NOMO-1 treated with DMSO at 0.1 percent for 48 hours (cell line): ENCODE measurements around the gene CFAP46.
"Not testable (repeated sequence)": the region's sequence is repeated elsewhere in the genome, so short reads cannot be mapped to it uniquely, and the experiment has no call there.

ENCODE experiments used
- DNase-seq: peaks from one replicate; lab custom pipeline; 2025; ENCODE audit not compliant: unreplicated experiment; lab: John Stamatoyannopoulos, UW

Gene CFAP46

DNA sequence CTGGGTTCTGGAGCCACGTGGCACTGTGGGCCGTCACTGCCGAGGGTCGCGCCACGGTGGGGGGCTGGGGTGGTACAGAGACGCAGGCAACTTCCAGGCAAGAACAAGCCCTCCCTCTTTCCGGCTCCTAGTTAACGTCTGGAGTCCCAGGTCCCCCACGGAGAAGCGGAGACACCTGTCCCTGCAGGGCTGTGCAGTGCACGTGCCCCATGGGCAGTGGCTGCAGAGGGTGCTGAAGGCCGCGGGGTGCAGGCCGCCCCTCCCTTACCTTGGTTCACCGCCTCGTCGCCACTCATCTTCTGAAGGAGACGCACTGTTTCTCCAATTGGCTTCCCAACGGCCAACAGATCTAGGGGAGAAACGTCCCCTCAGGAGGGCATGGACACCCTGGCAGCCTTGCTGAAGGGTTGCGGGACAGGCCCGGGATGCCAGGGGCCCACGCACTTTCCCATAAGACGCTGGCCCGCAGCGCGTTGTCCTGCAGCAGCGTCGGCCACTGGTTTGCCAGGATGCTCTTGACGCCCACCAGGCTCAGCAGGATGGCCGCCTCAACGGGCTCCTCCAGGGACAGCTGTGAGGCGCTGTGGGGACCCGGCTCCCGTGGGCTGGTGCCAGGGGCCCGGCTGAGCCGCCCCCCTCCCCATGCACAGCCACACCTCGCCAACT is 132.1 kb downstream of the CFAP46 start:
- no peak for DNase-seq

- no peak for DNase-seq
Observed at GRCh38 chr10:132809232-132810140, 132.9 kb downstream of the CFAP46 start.

DNA sequence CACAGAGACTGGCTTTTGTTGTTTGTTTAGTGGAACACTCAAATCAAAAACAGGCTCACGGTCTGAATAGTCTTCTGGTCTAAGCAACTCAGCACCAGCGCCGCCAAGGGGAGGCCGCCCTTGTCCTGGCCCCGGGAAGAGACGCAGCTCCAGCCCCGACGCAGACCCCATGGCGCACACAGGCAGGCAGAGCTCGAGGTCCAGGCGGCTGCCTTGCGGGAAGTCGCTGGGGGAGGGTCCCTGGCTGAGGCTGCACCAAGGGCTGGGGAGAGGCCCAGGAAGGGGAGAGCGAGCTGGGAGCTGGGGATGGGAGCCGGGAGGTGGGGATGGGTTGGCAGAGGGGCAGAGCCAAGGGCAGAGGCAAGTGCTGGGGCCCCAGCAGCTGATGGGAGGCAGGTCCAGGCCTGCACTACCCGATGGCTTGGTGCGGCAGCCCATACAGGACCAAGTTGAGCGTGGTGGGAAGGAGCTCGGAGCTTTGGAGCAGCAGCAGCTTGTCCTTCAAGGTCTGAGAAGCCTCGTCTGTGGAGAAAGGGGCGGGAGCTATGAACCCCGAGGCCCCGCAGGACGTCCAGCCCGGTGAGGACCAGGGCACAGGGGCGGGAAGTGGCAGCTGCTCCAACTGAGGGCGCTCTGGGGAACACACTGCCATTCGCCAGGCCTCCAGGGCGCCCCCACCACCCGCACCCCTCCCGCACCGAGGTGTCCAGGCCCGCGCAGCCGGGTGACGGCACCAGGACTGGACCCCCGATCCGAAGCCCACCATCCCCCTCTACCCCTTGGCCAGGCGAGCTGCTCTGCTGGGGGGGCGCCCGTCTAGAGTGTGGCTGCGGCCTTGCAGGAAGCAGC is 133.8 kb downstream of the CFAP46 start:
- DNase-seq = no peak

- no peak for DNase-seq
Observed at GRCh38 chr10:132807621-132808049, 134.7 kb downstream of the CFAP46 start.

- DNase-seq = no peak
Observed at GRCh38 chr10:132806561-132807003, 135.8 kb downstream of the CFAP46 start.

GRCh38 chr10:132806110-132806509 is 136.3 kb downstream of the CFAP46 start:
- DNase-seq = no peak

- DNase-seq = no peak
Observed at GRCh38 chr10:132805599-132805998, 136.8 kb downstream of the CFAP46 start.

DNA sequence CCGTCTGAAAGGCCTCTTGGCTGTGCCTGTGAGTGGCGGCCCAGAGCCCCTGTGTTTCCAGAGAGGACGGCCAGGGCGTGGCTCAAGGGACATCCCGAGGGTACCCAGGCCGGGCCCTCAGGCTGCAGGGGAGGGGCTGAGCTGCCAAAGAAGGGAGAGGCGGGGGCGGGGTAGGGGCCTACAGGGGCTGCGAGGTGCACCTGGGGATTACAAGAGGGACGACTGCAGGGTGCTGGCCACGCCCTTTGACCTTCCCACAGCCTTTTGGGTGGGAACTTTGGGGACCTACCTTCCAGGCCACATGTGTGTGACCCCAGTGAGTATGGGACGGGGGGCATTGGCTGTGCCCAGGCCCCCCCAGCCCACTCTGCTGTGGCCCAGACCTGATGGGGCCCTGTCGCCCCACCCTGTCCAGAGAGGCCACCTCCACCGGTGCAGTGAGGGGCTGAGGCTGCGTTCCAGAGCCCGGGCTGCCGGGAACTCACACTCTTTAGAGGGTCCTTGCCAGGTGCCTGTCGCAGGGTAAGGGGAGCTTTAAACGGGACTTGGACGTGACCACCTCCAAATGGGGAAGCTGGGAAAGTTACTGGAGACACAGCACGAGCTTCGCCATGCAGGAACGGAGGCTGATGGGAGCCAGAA is 137.5 kb downstream of the CFAP46 start:
- DNase-seq = no peak

DNA sequence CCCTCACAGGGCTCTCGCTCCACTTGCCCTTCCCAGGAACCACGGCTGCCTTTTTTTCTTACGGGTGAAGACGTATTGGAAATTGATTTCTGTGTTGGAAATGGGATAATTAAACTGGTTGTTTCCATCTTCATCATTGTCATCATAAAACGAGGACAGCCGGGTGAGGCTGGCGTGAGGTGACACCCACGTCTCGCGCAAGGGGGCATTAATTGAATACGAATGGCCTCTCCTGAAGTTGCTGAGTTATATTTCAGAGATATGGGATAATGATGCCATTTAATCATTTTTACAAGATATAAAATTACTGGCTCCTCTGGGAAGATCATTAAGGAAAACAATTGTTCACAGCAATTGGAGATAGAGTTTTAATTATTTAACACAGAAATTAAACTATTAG is 138.1 kb downstream of the CFAP46 start:
- no peak for DNase-seq

DNA sequence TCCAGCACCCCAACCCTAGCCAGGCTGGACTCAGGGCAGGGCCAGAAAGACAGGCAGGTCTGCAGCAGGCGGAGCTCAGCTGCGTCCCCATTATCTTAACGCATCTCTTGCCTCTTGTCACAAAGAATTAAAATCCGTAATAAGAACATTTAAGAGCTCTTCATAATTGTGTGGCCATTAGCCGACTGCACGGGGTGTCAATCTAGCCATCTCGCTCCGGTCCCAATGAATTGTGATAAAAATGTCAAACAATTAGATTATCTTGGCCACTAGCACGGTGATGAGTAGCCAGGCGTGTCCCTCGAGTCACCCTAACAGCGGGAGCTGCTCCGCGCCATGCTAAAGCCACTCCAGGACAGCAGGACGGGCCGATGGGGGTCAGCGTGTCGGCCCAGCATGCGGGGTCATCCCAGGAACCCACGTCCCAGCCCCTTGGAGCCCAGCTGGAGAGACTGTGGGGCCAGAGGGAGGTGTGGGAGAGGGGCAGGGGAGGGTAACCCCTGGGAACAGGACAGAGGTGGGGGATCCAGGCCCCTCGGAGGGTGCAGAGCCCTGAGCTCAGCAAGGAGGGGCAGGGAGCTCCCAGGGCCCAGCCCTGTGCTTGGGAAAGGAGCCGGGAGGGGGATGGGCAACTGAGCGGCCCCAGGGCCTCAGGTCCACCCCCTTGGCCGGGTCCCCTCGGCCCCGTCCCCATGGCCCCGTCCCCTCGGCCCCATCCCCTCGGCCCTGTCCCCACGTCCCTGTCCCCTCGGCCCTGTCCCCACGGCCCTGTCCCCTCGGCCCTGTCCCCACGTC is 138.8 kb downstream of the CFAP46 start:
- no peak for DNase-seq

DNA sequence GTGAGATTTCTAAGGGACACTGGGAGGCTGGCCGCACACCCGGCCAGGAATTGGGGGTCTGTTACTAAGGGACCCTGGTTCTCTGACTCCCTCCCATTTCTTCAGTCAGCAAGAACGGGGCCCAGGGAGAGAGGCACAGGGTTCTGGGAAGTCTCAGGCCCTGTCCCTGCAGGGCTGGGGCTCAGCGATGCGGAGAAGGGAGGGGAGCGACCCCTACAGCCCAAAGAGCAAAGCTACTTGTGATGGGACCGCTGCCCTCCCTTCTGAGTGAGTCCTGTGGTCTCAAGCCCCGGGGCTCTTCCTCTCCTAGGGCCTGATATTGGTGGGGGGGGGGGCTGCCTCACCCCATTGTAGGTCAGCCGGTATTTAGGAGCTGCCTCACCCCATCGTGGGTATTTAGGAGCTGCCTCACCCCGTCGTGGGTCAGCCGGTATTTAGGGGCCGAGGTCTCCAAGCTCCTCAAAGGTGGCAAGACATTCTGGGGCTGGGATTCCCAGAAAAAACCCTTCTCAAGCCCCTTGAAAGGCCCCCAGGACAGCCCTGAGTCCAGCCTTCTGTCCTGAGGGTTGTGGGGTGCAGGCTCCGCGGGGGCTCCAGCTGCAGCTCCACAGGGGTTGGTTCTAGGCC is 139.6 kb downstream of the CFAP46 start:
- DNase-seq = no peak

GRCh38 chr10:132802048-132802447 is 140.3 kb downstream of the CFAP46 start:
- DNase-seq = no peak

DNA sequence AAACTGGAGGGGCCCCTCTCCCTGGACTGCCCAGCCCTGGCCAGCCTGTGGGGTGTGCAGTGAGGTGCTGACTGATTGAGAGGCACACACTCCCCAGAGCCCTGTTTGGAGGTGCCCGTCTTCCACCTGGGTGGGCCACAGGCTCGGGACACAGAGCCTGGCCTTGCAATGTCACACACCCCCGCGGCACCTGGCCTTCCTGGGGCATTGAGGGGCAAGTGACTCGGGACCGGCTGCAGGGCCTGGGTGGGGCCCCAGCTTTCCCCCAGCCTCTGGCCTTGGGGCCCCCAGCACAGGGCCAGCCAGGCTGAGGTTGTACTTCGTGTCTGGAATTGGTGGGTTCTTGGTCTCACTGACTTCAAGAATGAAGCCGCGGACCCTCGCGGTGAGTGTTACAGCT is 142.5 kb downstream of the CFAP46 start:
- no peak for DNase-seq

DNA sequence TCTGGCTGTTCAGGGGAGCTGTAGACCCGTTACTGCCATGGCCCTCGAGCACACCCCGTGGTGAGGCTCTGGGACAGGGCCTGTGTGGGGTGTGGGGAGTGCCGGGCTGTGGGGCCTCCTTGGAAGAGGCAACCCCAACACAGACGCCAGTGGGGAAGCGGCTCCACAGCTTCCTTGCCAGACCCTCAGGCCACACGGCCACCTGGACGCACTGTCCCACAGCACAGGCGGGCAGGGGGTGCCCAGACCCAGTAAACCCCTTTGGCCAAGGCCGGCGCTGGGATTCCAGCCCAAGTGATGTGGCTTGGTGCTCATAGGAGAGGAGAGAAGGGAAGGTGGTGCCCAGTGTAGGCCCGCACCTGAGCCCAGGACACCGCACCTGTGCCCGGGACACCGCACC is 143.5 kb downstream of the CFAP46 start:
- no peak for DNase-seq

- DNase-seq = no peak
Observed at GRCh38 chr10:132798403-132798802, 144.0 kb downstream of the CFAP46 start.

DNA sequence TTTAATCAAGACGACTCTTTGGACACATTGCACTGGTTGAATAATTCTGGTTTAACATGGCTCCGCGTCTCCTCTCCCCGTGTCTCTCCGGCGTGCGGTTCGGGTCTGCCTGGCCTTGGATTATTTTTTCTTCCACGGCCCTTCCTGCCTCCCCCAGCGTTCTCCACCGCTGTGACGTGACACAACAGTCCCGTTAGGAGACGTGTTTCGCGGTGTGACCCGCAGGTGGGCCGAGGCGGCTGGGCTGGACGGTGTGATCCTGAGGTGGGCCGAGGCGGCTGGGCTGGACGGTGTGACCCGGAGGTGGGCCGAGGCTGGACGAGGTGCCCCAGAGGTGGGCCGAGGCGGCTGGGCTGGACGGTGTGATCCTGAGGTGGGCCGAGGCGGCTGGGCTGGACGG is 144.4 kb downstream of the CFAP46 start:
- DNase-seq = not testable (repeated sequence)

DNA sequence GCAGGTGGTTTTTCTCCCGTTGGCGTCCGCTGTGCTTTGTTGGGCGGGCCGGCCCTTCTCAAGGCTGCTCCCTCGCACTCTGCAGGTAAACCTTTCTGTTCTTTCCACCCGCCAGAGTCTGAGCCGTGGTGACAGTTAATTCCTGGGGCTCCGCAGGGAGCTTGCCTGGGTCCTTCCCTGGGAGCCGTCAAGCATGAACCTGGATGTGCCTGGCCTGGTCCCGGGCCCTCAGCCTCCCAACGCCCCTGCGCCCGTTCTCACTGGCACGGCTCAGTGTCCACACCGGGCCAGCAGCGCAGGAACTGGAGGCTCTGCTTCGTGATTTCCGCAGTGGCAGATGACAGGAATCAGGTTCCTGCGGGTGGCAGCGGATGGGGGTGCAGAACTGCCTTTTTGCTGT is 145.5 kb downstream of the CFAP46 start:
- no peak for DNase-seq

DNA sequence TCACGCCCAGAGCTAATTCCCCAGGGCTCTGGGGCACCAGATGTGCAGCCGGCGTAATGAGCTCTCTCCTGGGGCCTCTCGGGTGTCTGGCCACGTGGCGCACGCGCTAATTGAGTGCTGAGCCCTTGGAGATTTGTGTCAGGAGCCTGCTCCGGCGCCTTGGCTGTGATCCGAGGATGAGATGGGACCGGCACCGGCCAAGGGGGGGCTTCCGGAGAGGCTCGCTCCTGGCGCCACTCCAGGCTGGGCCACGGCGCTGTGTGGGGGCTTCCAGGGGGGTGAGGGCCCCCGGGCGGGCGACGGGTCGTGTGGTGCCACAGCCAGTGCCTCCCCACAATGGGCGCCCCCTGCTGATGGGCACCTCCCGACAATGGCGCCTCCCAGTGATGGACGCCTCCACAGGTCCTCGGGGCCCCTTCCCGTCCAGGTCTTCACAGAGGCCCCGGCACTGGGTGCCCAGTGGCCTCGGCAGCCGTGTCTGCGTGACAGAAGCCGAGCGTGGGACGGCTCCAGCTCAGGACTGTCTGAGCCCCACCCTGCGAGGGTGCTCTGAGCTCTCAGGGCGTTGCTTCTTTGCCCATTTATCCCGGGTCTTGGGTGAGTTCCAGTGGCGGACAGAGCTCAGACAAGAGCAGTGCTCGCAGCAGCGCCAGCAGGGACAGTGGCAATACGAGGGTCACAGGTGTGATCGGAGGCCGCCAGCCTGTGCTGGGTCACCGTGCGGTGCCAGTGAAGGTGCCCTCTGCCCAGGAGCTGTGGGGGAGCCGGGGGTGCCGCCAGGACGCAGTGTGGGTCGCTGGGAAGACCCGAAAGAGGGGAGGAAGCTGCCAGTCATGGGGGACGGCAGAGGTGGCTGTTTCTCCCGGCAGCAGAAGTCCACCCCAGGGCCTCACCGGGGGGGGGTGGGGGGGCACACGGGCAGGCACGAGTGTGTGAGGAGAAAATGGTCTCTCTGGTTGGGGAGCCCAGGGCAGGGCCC is 148.2 kb downstream of the CFAP46 start:
- DNase-seq = no peak
